ENCODE results near the gene PPL. TPM values are rescaled to one million over a fixed set of nuclear protein-coding genes. Genes with fewer than 3 reads are reported as not detected.

The PPL gene
- total RNA-seq, 1 experiment from 2014 or later: 28.5 TPM

DNA sequence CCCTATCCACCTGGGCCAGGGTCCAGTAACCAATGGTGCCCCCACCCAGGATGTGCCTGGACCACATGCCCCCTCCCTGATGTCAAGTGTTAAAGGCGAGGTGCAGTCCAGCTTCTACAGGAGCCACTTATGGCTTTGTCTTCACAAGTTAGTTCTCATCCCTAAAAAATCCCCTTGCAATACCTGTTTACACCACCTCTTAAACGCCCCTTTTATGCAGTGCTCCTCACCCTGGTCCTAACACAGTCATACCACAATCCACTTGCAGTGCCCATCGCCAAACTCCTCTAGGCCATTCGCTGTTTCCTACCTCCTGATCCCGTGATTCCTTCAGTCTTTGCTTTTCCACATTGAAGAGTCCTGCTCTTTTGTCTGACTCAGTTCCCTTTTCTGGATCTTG is 97.0 kb downstream of the PPL start:
- TF ChIP-seq, protein P1, sequence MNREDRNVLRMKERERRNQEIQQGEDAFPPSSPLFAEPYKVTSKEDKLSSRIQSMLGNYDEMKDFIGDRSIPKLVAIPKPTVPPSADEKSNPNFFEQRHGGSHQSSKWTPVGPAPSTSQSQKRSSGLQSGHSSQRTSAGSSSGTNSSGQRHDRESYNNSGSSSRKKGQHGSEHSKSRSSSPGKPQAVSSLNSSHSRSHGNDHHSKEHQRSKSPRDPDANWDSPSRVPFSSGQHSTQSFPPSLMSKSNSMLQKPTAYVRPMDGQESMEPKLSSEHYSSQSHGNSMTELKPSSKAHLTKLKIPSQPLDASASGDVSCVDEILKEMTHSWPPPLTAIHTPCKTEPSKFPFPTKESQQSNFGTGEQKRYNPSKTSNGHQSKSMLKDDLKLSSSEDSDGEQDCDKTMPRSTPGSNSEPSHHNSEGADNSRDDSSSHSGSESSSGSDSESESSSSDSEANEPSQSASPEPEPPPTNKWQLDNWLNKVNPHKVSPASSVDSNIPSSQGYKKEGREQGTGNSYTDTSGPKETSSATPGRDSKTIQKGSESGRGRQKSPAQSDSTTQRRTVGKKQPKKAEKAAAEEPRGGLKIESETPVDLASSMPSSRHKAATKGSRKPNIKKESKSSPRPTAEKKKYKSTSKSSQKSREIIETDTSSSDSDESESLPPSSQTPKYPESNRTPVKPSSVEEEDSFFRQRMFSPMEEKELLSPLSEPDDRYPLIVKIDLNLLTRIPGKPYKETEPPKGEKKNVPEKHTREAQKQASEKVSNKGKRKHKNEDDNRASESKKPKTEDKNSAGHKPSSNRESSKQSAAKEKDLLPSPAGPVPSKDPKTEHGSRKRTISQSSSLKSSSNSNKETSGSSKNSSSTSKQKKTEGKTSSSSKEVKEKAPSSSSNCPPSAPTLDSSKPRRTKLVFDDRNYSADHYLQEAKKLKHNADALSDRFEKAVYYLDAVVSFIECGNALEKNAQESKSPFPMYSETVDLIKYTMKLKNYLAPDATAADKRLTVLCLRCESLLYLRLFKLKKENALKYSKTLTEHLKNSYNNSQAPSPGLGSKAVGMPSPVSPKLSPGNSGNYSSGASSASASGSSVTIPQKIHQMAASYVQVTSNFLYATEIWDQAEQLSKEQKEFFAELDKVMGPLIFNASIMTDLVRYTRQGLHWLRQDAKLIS (CRISPR knock-in tag; IDR thresholded peaks at IDR 0.05; ENCODE audit: borderline replicate concordance): no peak
- TF ChIP-seq, protein P2, sequence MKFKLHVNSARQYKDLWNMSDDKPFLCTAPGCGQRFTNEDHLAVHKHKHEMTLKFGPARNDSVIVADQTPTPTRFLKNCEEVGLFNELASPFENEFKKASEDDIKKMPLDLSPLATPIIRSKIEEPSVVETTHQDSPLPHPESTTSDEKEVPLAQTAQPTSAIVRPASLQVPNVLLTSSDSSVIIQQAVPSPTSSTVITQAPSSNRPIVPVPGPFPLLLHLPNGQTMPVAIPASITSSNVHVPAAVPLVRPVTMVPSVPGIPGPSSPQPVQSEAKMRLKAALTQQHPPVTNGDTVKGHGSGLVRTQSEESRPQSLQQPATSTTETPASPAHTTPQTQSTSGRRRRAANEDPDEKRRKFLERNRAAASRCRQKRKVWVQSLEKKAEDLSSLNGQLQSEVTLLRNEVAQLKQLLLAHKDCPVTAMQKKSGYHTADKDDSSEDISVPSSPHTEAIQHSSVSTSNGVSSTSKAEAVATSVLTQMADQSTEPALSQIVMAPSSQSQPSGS (CRISPR knock-in tag; IDR thresholded peaks at IDR 0.05; ENCODE audit: borderline replicate concordance, low read depth): no peak
- TF ChIP-seq, protein P3, sequence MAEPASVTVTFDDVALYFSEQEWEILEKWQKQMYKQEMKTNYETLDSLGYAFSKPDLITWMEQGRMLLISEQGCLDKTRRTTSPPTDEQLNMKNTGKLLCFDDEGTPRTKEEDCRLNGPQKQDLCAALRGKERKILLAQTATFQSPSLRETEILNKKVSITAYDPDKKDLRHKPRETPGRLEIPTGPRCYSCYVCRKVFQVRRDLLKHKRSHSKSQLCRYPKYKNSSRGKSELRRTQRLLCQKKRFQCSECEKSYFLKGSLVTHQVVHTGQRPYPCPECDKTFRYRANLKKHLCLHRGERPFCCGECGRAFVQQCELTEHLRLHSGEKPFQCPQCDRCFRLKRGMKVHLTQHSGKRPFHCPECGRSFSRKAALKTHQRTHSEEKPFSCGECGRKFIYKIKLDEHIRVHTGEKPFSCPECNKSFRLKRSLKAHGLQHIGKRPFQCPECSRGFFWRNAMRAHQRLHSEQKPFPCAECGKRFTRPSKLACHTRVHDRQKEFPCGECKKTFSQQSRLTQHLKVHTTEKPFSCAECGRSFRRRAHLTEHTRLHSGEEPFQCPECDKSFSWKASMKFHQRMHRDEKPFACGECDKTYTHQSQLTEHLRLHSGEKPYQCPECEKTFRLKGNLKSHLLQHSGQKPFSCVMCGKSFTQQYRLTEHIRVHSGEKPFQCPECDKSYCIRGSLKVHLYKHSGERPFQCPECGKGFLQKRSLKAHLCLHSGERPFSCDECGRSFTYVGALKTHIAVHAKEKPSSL (CRISPR knock-in tag; conservative IDR thresholded peaks at IDR 0.05): no peak
- TF ChIP-seq, protein P4, sequence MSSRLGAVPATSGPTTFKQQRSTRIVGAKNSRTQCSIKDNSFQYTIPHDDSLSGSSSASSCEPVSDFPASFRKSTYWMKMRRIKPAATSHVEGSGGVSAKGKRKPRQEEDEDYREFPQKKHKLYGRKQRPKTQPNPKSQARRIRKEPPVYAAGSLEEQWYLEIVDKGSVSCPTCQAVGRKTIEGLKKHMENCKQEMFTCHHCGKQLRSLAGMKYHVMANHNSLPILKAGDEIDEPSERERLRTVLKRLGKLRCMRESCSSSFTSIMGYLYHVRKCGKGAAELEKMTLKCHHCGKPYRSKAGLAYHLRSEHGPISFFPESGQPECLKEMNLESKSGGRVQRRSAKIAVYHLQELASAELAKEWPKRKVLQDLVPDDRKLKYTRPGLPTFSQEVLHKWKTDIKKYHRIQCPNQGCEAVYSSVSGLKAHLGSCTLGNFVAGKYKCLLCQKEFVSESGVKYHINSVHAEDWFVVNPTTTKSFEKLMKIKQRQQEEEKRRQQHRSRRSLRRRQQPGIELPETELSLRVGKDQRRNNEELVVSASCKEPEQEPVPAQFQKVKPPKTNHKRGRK (CRISPR knock-in tag; IDR thresholded peaks at IDR 0.05; ENCODE audit: borderline replicate concordance): no peak
- TF ChIP-seq, protein P5, sequence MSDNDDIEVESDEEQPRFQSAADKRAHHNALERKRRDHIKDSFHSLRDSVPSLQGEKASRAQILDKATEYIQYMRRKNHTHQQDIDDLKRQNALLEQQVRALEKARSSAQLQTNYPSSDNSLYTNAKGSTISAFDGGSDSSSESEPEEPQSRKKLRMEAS (CRISPR knock-in tag; IDR thresholded peaks at IDR 0.05): no peak
- TF ChIP-seq NR1H2 (CRISPR knock-in tag; IDR thresholded peaks at IDR 0.05) (no peak), RELA (CRISPR knock-in tag; IDR thresholded peaks at IDR 0.05; ENCODE audit: borderline replicate concordance) (no peak)
- TF ChIP-seq, protein P6, sequence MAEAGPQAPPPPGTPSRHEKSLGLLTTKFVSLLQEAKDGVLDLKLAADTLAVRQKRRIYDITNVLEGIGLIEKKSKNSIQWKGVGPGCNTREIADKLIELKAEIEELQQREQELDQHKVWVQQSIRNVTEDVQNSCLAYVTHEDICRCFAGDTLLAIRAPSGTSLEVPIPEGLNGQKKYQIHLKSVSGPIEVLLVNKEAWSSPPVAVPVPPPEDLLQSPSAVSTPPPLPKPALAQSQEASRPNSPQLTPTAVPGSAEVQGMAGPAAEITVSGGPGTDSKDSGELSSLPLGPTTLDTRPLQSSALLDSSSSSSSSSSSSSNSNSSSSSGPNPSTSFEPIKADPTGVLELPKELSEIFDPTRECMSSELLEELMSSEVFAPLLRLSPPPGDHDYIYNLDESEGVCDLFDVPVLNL (CRISPR knock-in tag; IDR thresholded peaks at IDR 0.05; ENCODE audit: borderline replicate concordance, low read depth): no peak
- no peaks in the 10 kb centered on the region for H3K27me3 Mint-ChIP-seq (ENCODE audit: low read depth)
- ChIA-PET POLR2A (no interaction called here), CTCF (interaction anchor here (1.2 kb wide), 1 partner anchor 96 kb away, joined by 3 read pairs; no protein-coding TSS in a partner anchor)
- H3K4me3 Mint-ChIP-seq: no peak overlapping the region
- H3K9me3 Mint-ChIP-seq: no peaks in the 10 kb centered on the region
- no peaks in the 10 kb centered on the region for H3K4me1 Mint-ChIP-seq
- no peak for DNase-seq (ENCODE audit: low spot score)
- H3K27ac Mint-ChIP-seq: no peak overlapping the region
- peaks cover 51% of the 10 kb centered on the region for H3K36me3 Mint-ChIP-seq
- no peak for ATAC-seq

DNA sequence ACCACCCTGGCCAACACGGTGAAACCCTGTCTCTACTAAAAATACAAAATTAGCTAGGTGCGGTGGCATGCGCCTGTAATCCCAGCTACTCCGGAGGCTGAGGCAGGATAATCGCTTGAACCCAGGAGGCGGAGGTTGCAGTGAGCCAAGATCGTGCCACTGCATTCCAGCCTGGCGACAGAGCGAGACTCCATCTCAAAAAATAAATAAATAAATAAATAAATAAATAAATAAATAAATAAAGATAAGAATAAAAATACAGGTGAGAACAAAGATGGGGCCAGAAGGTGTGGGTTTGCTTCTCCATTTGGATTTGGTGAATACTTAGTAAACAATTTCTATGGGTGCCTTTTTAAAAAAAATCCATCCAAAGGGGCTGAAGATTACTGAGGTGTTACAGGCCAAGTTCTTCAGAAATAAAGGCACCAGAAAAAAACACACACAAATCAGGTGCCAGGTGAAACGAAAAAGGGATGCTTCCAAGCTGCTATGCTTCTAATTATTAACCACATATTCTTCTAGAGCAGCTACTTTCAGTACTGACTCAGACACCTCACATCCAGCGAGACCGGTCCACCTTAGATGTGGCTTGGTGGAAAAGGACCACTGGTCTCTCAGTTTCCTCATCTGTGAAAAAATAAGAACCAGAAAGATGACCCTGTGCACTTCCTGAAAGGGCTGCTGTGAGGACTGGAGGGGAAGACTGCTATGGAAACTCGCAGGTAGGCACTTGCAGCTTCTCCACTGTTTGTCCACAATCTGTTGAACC is 99.0 kb downstream of the PPL start:
- ChIA-PET POLR2A (no interaction called here), CTCF (no interaction called here)
- no peaks in the 10 kb centered on the region for H3K4me1 Mint-ChIP-seq
- ATAC-seq (no peak), DNase-seq (ENCODE audit: low spot score) (no peak)
- no peaks in the 10 kb centered on the region for H3K27me3 Mint-ChIP-seq (ENCODE audit: low read depth)
- H3K27ac Mint-ChIP-seq: no peak overlapping the region; the same call in 1 of the 2 replicates
- peaks cover 37% of the 10 kb centered on the region for H3K36me3 Mint-ChIP-seq
- TF ChIP-seq, protein P7, sequence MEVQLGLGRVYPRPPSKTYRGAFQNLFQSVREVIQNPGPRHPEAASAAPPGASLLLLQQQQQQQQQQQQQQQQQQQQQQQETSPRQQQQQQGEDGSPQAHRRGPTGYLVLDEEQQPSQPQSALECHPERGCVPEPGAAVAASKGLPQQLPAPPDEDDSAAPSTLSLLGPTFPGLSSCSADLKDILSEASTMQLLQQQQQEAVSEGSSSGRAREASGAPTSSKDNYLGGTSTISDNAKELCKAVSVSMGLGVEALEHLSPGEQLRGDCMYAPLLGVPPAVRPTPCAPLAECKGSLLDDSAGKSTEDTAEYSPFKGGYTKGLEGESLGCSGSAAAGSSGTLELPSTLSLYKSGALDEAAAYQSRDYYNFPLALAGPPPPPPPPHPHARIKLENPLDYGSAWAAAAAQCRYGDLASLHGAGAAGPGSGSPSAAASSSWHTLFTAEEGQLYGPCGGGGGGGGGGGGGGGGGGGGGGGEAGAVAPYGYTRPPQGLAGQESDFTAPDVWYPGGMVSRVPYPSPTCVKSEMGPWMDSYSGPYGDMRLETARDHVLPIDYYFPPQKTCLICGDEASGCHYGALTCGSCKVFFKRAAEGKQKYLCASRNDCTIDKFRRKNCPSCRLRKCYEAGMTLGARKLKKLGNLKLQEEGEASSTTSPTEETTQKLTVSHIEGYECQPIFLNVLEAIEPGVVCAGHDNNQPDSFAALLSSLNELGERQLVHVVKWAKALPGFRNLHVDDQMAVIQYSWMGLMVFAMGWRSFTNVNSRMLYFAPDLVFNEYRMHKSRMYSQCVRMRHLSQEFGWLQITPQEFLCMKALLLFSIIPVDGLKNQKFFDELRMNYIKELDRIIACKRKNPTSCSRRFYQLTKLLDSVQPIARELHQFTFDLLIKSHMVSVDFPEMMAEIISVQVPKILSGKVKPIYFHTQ (CRISPR knock-in tag; IDR thresholded peaks at IDR 0.05): no peak
- TF ChIP-seq ZNF423 (CRISPR knock-in tag; IDR thresholded peaks at IDR 0.05) (no peak), MYBL2 (CRISPR knock-in tag; IDR thresholded peaks at IDR 0.05) (no peak), ZNF671 (CRISPR knock-in tag; IDR thresholded peaks at IDR 0.05) (no peak)
- TF ChIP-seq, protein P8, sequence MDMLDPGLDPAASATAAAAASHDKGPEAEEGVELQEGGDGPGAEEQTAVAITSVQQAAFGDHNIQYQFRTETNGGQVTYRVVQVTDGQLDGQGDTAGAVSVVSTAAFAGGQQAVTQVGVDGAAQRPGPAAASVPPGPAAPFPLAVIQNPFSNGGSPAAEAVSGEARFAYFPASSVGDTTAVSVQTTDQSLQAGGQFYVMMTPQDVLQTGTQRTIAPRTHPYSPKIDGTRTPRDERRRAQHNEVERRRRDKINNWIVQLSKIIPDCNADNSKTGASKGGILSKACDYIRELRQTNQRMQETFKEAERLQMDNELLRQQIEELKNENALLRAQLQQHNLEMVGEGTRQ (CRISPR knock-in tag; IDR thresholded peaks at IDR 0.05): no peak
- H3K4me3 Mint-ChIP-seq: no peak overlapping the region
- no peaks in the 10 kb centered on the region for H3K9me3 Mint-ChIP-seq
